Stimulated activated CD4-positive, alpha-beta T cell treated with anti-CD3 and anti-CD28 coated beads, Interleukin-4, amount 100 ng/mL, for 4 hours (primary cell): ENCODE measurements around the gene SLC35B1.
"Not testable (repeated sequence)": the region's sequence is repeated elsewhere in the genome, so short reads cannot be mapped to it uniquely, and the experiment has no call there.

Experiments used
- DNase-seq, 2 experiments: peaks; one replicate each; pipeline ENCODE4 v3.0.0-alpha.2; 2020

SLC35B1 gene

DNA sequence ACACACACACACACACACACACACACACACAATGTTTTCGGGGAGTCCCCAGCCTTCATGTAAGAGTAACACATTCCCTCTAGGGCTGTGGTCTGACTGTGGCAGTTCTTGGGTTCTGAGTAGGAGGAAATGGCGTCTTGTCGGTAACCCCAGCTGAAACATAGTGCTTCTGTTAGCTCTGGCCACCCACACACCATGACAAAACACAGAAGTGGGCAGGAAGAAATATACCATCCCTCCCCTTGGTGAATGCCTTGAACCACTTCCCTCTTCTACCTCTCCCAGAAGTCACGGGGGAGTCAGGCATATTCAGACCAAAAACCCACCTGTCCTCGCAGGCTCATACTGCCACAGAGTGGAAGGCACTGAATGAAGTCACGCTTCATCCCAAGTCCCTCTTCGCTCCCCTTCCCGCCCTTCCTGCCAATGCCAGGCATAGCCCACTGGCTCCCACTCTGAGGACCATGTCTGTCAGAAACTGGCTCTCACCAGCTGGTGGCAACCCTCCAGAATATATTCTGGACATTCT lies 11.5 kb downstream of the SLC35B1 start:
- peak; percentile 36 to 83 for DNase-seq

DNA sequence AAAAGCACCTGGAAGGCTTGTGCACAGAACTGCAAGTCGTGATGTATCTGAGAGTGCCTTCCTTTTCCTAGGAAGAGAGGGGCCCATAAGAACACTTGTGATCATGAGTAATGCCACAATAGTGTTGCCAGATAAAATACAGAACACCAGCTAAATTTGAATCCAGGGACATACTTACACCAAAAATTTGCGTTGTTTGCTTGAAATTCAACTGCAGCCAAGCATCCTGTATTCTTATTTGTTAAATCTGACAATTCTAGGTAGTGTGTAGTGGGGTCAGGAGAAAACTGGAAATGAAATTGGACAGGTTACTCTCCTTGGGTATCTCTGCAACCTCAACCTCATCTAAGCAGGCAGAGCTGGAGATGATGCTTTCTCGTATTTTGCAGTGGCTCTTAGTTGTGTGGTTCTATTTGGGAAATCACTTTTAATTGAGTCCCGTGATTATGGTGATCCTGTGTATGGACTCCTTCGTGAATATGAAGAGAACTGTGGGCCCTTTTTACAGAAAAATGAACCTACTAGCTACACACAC lies 12.0 kb downstream of the SLC35B1 start:
- DNase-seq, result no peak

DNA sequence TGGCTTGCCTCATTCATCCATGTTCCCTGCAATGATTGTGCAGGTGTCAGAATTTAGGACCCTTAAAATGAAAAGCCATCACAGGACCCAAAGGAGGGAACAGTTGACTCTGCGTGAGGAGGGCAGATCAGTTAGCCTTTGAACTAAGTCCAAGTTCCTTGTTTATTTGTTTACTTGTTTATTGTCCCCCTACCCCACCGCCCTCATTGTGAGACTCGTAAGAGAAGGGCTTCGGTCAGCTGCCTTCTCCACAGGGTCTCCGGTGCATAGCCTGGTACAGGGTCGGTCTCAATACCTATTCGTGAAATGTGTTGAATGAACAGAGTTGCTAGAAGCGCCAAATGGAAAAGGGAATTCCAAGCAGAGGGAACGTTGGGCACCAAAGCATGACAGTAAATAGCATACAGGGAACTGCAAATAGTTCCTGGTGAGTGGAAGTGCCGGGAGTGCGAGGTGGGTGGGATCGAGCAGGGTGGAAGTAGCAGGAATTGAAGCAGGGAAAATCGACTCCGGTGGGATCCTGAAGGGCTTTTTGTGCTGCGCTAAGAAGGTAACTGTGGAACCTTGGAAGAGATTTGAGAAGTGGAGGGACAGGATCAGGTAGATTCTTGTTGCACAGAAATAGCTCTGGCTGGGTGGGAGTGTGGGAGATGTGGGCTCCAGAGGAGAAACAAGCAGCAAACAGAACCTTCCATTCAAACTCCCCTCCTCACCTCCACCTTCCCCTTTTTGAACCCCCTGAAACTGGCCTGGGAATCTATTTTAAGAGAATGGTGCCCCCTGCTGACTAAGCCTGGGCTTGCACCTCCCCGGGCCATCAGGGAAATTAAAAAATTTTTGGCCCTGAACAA lies 12.7 kb downstream of the SLC35B1 start:
- DNase-seq, result peak; percentile 51 to 66

GRCh38 chr17:49692751-49693150 lies 15.0 kb downstream of the SLC35B1 start:
- no peak for DNase-seq

- no peak for DNase-seq
Observed at GRCh38 chr17:49691677-49692191, 16.0 kb downstream of the SLC35B1 start.

DNA sequence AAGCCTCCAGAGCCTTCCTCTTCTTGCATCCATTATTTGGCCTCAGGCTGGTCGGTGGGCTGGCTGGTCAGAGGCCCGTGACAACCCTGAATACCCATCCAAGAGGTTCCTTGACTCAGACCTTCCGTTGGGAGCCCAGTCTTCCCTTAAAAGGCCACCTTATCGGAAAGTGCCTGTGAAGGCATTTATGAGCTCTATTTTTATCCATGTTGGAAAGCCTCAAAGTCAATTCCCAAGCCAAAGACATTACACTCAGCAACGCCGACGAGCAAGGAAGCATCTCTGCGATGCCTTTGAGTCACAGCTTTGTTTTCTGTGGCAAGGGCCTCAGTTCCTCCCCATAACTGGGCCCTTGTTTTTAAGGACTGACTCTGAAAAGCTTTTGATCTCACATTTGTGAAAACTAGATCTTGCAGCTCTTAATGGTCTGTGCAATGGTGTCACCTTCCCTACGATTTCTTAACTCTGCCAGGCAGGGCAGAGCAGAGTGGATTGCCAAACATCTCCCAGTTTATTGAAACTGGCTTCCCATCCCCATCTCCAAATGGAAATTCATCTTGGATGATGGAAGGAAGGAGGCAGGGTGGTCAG lies 16.6 kb downstream of the SLC35B1 start:
- DNase-seq, result no peak

GRCh38 chr17:49690256-49690655 lies 17.5 kb downstream of the SLC35B1 start:
- no peak for DNase-seq

DNA sequence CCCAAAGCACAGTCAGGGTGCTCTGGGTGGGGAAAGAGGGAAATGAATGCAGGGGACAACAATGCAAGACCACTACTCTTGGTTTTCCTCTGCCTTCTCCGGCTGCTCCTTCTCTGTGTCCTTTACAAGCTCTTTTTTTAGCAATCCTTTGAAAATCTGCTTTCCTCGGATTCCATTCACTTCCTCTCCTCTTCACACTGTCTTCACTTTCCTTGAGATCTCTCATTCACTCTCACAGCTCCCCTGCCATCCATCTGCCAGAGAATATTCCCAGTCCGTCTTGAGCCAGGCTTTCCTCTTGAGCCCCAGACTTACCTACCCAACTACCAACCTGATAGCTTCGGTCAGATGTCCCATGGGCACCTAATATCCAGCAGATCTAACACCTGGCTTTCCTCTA lies 18.9 kb downstream of the SLC35B1 start:
- no peak for DNase-seq

GRCh38 chr17:49687878-49688491 lies 19.8 kb downstream of the SLC35B1 start:
- DNase-seq, result no peak

DNA sequence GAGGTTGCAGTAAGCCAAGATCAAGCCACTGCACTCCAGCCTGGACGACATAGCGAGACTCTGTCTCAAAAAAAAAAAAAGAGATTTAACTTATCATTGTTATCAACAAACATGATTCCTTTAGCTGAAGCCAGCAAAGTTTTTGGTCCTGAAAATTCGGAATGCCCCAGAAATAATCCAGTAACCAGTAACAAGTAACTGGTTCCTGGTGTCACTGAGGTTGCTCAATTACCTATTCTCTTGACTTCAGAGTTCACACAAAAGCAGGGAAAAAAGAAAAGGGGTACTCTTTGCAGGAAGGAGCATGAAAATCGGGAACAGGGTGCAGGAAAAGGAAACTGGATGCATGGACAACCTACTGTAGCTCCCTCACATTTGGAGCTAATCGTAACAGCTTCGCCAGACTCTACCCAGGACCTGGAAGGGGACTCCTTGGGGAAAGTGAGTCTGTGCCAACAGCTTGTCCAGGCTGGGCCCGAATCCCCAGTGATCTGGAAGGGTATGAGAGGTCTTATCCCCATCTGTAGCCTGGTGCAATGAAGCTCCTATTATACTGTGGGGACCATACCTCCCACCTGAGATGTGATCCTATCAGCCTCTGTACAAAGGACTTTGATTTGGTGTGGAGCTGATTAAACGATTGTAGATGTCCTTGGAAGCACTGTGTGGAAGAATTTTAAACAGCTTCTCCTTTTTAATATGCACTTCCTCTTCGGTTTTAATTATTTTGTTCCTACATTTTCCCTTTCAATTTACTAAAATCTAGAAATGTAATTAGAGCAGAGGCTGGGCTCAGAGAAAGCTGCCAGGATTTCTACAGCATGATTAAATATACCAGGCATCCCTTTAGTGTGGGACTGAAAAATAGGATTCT lies 26.4 kb downstream of the SLC35B1 start:
- no peak for DNase-seq

DNA sequence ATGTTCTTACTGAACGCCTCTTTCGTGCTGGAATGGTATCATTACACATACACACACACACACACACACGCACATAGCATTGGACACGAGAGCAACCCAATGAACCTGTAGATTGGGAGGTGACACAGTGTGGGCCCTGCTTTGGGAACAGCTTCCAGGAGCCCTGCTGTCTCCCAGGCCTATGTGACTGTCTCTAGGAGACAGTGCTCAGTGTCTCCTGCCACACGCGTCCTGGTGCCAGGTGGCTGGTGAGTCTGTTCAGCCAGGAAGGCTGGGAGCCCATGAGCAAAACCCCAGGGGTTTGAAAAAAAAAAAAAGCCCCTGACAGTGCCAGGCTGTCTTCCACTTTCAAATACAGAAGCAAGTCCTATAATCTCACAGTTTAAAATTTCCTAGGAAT lies 27.4 kb downstream of the SLC35B1 start:
- no peak for DNase-seq

DNA sequence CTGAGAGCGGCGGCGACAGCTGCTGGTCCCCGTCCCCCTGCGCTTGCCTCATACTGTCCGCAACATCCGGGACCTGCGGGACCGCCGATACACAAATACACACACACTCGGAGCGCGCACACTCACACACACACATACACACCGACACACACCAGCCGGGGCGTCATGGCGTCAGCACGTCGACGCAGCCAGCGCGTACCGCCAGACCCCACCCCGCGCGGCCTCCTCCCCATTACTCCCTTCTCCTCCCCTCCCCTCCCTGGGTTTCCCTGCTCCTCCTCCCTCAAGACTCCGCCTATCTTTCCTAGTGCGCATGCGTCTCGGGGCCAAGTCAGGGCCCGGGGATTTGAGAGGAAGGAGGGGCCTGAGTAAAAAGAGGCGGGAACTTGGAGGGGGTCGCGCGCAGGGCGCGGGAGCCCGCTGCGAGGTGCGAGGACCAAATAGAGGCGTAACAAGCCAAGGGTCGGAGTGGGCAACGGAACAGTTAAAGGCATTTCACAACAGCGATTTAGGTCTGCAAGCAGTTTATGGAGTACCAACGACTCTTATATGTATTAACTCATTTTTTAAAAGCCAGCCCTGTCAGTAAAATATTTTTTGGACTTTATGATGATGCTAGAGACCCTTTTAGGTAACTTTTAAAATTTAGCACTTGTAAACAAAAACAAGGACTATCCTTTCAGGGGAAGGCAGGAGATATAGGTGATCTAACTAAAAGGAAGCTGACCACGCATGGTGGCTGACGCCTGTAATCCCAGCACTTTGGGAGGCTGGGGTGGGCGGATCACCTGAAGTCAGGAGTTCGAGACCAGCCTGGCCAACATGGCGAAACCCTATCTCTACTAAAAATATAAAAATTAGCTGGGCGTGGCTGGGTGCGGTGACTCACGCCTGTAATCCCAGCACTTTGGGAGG lies 29.6 kb downstream of the SLC35B1 start, which contains the start of gene SPOP:
SPOP (minus strand) TSS at position 165 of the 915 bp plus-strand sequence. CDS start 55,287 bp downstream, outside the sequence.
- DNase-seq, result peak; percentile 98

DNA sequence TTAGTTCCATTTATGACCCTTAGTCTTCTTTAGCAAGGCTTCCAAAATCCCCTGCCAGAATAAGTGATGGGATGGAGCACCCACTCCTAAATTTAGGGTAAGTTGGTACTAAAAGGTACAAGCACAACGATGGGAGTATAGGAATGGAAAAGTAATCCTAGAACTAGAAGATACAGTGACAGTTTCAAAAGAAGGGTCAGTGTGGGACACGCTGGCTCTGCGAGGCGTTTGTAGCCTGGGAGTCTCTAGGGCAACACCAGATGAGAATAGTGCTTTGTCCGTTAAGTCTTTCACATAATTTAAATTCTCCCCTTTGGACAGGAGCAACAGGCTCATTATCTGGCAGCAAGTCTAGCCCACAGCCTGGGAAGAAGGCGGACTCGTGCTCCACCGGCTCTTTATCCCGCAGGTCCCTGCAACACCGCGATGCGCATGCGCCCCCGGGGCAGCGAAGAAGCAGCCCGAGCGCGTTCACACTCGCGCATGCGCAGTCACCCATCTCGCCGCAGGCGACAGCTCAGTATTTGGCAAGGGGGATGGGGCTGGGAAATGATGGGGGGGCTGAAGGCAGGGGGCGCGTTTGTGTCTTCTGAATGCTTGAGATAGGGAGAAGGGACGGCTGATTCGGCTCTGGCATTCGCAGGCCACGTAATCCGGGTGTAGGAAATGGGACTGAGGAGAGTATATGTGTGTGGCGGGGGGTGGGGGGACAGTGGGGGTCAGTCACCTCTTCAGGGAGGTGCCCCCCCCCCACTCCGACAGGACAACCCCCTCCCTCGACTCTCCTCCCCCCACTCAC lies 30.4 kb downstream of the SLC35B1 start:
- peak; percentile 95 to 99 for DNase-seq

DNA sequence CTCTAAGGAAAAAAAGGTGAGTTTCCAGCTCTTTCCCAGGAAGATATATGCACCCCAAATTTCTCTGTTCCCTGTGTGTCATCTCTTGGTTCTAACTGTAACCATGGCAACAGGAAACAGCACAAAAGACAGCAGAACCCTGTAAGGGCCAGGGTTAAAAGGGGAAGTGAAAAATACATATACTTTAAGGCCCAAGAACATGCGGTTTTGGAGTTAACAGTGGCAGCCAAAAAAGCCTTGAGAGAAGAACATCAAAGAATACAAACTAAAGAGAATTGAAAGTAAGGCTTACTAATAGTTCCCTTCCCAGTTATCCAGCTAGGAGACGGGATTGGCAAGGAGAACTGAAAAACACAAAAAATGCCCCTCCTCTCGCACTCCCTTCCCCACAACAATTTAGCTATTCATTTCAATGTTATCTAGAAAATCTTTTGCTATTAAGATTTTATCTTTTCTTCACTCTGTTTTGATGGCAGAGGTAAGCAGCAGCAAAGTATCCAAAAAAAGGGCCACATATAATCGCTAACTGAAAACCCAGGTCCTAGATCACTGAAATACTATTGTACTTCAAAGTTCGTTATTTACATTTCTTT lies 31.4 kb downstream of the SLC35B1 start:
- no peak for DNase-seq

DNA sequence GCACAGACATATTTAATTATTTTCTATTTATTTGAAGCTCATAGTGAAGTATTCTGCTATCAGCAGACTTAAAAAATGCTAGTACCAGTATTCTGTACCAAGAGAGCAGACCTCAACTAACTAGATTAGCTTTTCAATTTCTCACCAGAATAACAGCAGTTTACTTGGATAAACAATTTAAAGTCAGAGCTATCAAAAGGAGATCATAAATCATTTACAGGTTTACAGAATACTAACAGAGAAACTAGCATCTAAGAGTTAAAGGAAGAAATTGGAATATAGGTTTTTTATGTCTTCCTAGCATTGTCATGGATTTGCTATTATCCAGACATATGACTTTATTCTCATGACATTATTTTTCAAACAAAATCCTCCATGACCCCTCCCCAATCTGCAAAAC lies 33.3 kb downstream of the SLC35B1 start:
- DNase-seq, result no peak

- not testable (repeated sequence) for DNase-seq
Observed at GRCh38 chr17:49673679-49674078, 34.1 kb downstream of the SLC35B1 start.

DNA sequence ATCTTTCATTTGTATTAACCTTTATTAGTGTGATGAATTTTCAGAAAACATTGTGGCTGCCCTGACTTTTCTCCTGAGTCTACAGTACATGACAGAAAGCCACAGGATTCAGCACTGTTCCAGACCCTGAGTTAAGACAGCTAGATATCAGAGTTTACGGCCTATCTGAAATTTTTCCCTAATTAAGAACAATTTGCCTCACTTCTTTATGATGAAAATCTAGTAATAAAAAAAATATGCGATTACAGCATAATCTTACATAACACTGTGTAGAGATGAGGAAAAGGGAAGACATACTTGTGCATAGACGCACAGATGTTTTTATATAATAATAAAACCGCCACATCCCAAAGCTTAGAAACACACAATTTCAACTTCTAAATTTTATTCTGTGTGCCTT lies 37.1 kb downstream of the SLC35B1 start:
- no peak for DNase-seq

- DNase-seq, result no peak
Observed at GRCh38 chr17:49670002-49670401, 37.8 kb downstream of the SLC35B1 start.

DNA sequence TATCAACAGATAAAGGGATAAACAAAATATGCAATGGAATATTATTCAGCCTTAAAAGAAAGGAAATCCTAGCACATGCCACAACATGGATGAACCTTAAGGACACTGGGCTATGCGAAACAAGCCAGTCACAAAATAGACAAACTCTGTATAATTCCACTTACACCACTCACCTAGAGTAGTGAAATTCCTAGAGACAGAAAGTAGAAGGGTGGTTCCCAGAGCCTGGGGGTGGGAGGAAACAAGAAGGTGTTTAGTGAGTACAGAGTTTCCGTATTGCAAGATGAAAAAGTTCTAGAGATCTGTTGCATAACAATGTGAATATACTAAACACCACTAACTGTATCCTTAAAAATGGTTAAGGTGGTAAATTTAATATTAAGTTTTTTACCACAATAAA lies 39.9 kb downstream of the SLC35B1 start:
- DNase-seq, result peak in 1 of 2 experiments; percentile 17
